ENCODE results near the gene SAMD14.
A peak's percentile ranks its signal among the peaks of the same experiment; 100 is the strongest.

SAMD14 gene

GRCh38 chr17:50110591-50111349 is 19.2 kb downstream of the SAMD14 start:
- DNase-seq, result no peak

GRCh38 chr17:50109785-50110184 is 20.2 kb downstream of the SAMD14 start:
- no peak for DNase-seq

- DNase-seq, result no peak
Observed at GRCh38 chr17:50109207-50109606, 20.8 kb downstream of the SAMD14 start.

GRCh38 chr17:50108556-50108955 is 21.4 kb downstream of the SAMD14 start:
- no peak for DNase-seq

GRCh38 chr17:50107790-50108414 is 22.1 kb downstream of the SAMD14 start:
- DNase-seq, result no peak

- DNase-seq, result no peak
Observed at GRCh38 chr17:50106393-50107131, 23.4 kb downstream of the SAMD14 start.

- DNase-seq, result no peak
Observed at GRCh38 chr17:50105811-50106210, 24.1 kb downstream of the SAMD14 start.

- DNase-seq, result no peak
Observed at GRCh38 chr17:50103941-50104340, 26.0 kb downstream of the SAMD14 start.

GRCh38 chr17:50103252-50103651 is 26.7 kb downstream of the SAMD14 start:
- DNase-seq, result no peak

GRCh38 chr17:50102164-50102991 is 27.6 kb downstream of the SAMD14 start:
- no peak for DNase-seq

- DNase-seq, result no peak
Observed at GRCh38 chr17:50101346-50102163, 28.4 kb downstream of the SAMD14 start.

- no peak for DNase-seq
Observed at GRCh38 chr17:50100921-50101345, 29.0 kb downstream of the SAMD14 start.

- DNase-seq, result no peak
Observed at GRCh38 chr17:50100480-50100883, 29.5 kb downstream of the SAMD14 start.

- DNase-seq, result no peak
Observed at GRCh38 chr17:50099003-50099402, 31.0 kb downstream of the SAMD14 start.

- no peak for DNase-seq
Observed at GRCh38 chr17:50098583-50098982, 31.4 kb downstream of the SAMD14 start.

GRCh38 chr17:50097926-50098325 is 32.0 kb downstream of the SAMD14 start:
- no peak for DNase-seq

GRCh38 chr17:50097455-50097854 is 32.5 kb downstream of the SAMD14 start:
- no peak for DNase-seq

- DNase-seq, result no peak
Observed at GRCh38 chr17:50096758-50097157, 33.2 kb downstream of the SAMD14 start.

- no peak for DNase-seq
Observed at GRCh38 chr17:50096092-50096491, 33.9 kb downstream of the SAMD14 start.

GRCh38 chr17:50095626-50096037 is 34.3 kb downstream of the SAMD14 start:
- DNase-seq, result no peak

- peak; percentile 95 for DNase-seq
Observed at GRCh38 chr17:50094753-50095619, 35.0 kb downstream of the SAMD14 start, which contains the start of gene PDK2. Gene PDK2 (plus strand): TSS chr17:50095351. CDS start chr17:50095436, 85 bp downstream.

Data from activated CD8-positive, alpha-beta memory T cell treated with anti-CD3 and anti-CD28 coated beads, Interleukin-2, amount 50 U/mL, for 4 hours (primary cell).